Activated CD8-positive, alpha-beta T cell treated with anti-CD3 and anti-CD28 coated beads for 36 hours (primary cell): Measurements from ENCODE around the gene SPECC1L. TPM values are rescaled to one million over a fixed set of nuclear protein-coding genes. Genes with fewer than 3 reads are reported as not detected.
A peak's percentile ranks its signal among the peaks of the same experiment; 100 is the strongest.

Source experiments
- ATAC-seq: fragments of 200-7000 bp; cut with Tn5 transposase; one replicate; pipeline ENCODE4 v1.10.0; 2021; ENCODE audit warnings: mild to moderate bottlenecking, moderate library complexity
- CTCF ChIA-PET: fragments of 350-600 bp; sonication (Branson Sonifier 250); formaldehyde crosslinking; loops from one replicate; lab custom pipeline; 2021; ENCODE audit warnings: antibody characterized with exemption; lab: Charles Lee
- POLR2A ChIA-PET: fragments of 350-600 bp; sonication (Branson Sonifier 250); formaldehyde crosslinking; loops from one replicate; lab custom pipeline; 2021; ENCODE audit warnings: antibody characterized with exemption; lab: Charles Lee
- DNase-seq: peaks from one replicate; pipeline ENCODE4 v3.0.0-alpha.2; 2020
- H3K27ac Mint-ChIP-seq: one replicate; pipeline ENCODE4 v1.8.0; 2021; ENCODE audit warnings: mild to moderate bottlenecking, mixed read lengths
- H3K27me3 Mint-ChIP-seq: one replicate; pipeline ENCODE4 v1.8.0; 2021; ENCODE audit warnings: mixed read lengths
- H3K36me3 Mint-ChIP-seq: one replicate; pipeline ENCODE4 v1.8.0; 2021; ENCODE audit warnings: low read depth, mixed read lengths
- H3K4me1 Mint-ChIP-seq: one replicate; pipeline ENCODE4 v1.8.0; 2021; ENCODE audit warnings: low read depth, mixed read lengths
- H3K4me3 Mint-ChIP-seq: one replicate; pipeline ENCODE4 v1.8.0; 2021; ENCODE audit warnings: mild to moderate bottlenecking, moderate library complexity, mixed read lengths
- H3K9me3 Mint-ChIP-seq: one replicate; pipeline ENCODE4 v1.8.0; 2021; ENCODE audit warnings: mixed read lengths
- intact Hi-C: fragments of 100-400 bp; cut with micrococcal nuclease; formaldehyde crosslinking; loops from one replicate; pipeline ENCODE4 v1.10.0; 2022
- total RNA-seq, 2 experiments: library from RNA; stranded (reverse); gene quantifications; one replicate each; pipeline ENCODE4 v1.2.3, GENCODE V29; 2021
- TF ChIP-seq, protein P1 (sequence below): fragments of 200-600 bp; IDR thresholded peaks from one replicate; pipeline ENCODE4 v1.8.0; 2022; ENCODE audit warnings: antibody characterized with exemption, mild to moderate bottlenecking

SPECC1L gene
- total RNA-seq, 2 experiments from 2014 or later = 38.9 to 39.0 TPM

GRCh38 chr22:24380905-24381230 lies 110.2 kb downstream of the SPECC1L start:
- ChIA-PET POLR2A (interaction anchor here (0.7 kb wide), 1 partner anchor 45 kb away, joined by 3 read pairs; no protein-coding TSS in a partner anchor), CTCF (interaction anchor here (1.4 to 1.9 kb wide), 2 partner anchors 12 to 122 kb away, joined by 3 to 4 read pairs; no protein-coding TSS in a partner anchor)
- no peak for ATAC-seq

GRCh38 chr22:24383061-24383460 lies 112.4 kb downstream of the SPECC1L start:
- TF ChIP-seq, protein P1, sequence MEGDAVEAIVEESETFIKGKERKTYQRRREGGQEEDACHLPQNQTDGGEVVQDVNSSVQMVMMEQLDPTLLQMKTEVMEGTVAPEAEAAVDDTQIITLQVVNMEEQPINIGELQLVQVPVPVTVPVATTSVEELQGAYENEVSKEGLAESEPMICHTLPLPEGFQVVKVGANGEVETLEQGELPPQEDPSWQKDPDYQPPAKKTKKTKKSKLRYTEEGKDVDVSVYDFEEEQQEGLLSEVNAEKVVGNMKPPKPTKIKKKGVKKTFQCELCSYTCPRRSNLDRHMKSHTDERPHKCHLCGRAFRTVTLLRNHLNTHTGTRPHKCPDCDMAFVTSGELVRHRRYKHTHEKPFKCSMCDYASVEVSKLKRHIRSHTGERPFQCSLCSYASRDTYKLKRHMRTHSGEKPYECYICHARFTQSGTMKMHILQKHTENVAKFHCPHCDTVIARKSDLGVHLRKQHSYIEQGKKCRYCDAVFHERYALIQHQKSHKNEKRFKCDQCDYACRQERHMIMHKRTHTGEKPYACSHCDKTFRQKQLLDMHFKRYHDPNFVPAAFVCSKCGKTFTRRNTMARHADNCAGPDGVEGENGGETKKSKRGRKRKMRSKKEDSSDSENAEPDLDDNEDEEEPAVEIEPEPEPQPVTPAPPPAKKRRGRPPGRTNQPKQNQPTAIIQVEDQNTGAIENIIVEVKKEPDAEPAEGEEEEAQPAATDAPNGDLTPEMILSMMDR = no peak
- no peaks in the 10 kb centered on the region for H3K9me3 Mint-ChIP-seq
- peaks cover 15% of the 10 kb centered on the region for H3K36me3 Mint-ChIP-seq
- ATAC-seq = no peak
- H3K4me3 Mint-ChIP-seq = no peak overlapping the region
- intact Hi-C loops = no loop called here
- H3K4me1 Mint-ChIP-seq = peaks cover 15% of the 10 kb centered on the region
- H3K27me3 Mint-ChIP-seq = no peaks in the 10 kb centered on the region
- no peak overlapping the region for H3K27ac Mint-ChIP-seq
- ChIA-PET CTCF (no interaction called here), POLR2A (no interaction called here)
- DNase-seq = no peak

More at GRCh38 chr22:24380905-24381230, 110.2 kb downstream of the SPECC1L start:
- intact Hi-C loops = no loop called here
- Mint-ChIP-seq H3K27me3 (no peaks in the 10 kb centered on the region), H3K27ac (no peak overlapping the region), H3K4me3 (no peak overlapping the region), H3K36me3 (peaks cover 19% of the 10 kb centered on the region), H3K9me3 (no peaks in the 10 kb centered on the region), H3K4me1 (peaks cover 28% of the 10 kb centered on the region)
- TF ChIP-seq, protein P1 = no peak
- no peak for DNase-seq

DNA sequence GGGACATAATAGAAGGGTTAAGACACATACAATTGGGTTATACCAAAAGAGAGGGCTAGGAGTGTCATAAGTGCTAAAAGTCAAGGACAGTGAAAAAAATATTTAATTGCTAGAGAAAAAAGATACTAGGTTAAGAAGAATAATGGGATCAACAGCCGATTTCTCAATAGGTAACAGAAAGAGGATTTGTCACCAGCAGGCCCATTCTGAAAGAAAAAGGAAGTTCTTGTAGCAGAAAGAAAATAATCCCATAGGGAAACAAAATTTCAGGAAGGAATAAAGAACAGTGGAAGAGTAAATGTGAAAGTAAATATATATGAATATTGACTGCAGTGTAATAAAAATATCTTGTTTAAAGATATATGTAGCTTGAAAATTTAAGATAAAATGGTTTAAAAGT lies 113.5 kb downstream of the SPECC1L start:
- Mint-ChIP-seq H3K27me3 (no peaks in the 10 kb centered on the region), H3K27ac (peak overlapping the region; percentile 53), H3K4me1 (peaks cover 8% of the 10 kb centered on the region), H3K4me3 (no peak overlapping the region), H3K36me3 (peaks cover 16% of the 10 kb centered on the region), H3K9me3 (no peaks in the 10 kb centered on the region)
- DNase-seq (no peak), ATAC-seq (no peak)
- intact Hi-C loops = no loop called here
- CTCF ChIA-PET = no interaction called here
- TF ChIP-seq, protein P1 = no peak
- POLR2A ChIA-PET = no interaction called here

DNA sequence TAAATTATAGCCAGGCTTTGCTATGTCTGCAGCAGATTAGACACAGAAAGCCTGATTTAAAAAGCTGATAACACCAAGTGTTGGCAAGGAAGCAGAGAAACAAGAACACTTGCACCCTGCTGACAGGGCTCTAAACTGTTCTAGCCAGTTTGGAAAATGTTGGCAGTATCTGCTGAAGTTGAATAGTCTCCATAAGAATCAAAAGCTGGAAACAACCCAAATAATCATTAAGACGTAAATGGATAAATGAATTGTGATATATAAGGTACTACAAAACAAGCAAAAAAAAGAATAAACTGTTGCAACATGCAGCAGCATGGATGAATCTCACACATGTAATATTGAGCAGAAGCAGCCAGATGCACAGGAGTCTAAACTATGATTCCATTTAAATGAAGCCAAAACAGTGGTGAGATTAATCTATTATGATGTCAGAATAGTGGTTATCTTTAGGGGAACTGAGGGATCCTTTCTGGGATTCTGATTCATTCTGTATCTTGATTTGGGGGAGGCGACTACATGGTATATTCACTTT lies 116.4 kb downstream of the SPECC1L start:
- H3K4me3 Mint-ChIP-seq = no peak overlapping the region
- no peak for DNase-seq
- peaks cover 10% of the 10 kb centered on the region for H3K4me1 Mint-ChIP-seq
- H3K27me3 Mint-ChIP-seq = no peaks in the 10 kb centered on the region
- peaks cover 7% of the 10 kb centered on the region for H3K36me3 Mint-ChIP-seq
- ChIA-PET CTCF (no interaction called here), POLR2A (no interaction called here)
- TF ChIP-seq, protein P1 = no peak
- ATAC-seq = no peak
- no peak overlapping the region for H3K27ac Mint-ChIP-seq
- H3K9me3 Mint-ChIP-seq = no peaks in the 10 kb centered on the region
- intact Hi-C loops = no loop called here

DNA sequence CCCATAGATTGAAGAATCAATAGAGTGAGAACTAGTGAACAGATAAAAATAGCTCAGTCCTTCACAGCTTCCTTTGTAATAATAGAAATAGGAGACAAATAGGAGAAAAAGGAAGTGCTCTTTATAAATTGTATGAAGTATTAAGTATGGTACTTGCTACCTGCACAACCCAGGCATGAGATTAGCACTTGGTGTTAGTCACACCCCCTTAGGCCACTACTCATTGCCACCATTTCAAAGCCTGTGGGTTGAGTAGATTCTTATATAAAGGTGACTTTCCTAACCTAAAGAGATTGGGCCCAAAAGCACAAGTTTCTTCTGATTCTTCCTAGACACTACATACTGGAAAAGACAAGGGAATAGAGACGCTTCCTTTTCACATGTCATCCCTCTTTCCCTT lies 119.0 kb downstream of the SPECC1L start:
- no peaks in the 10 kb centered on the region for H3K9me3 Mint-ChIP-seq
- ChIA-PET POLR2A (no interaction called here), CTCF (no interaction called here)
- intact Hi-C loops = no loop called here
- H3K4me3 Mint-ChIP-seq = no peak overlapping the region
- H3K27me3 Mint-ChIP-seq = no peaks in the 10 kb centered on the region
- H3K27ac Mint-ChIP-seq = no peak overlapping the region
- H3K4me1 Mint-ChIP-seq = peaks cover 14% of the 10 kb centered on the region
- H3K36me3 Mint-ChIP-seq = peaks cover 6% of the 10 kb centered on the region
- TF ChIP-seq, protein P1 = no peak
- no peak for ATAC-seq
- DNase-seq = no peak
